Fibroblast of gingiva (primary cell): ENCODE data around the gene AQP10.
"Not testable (repeated sequence)": the region's sequence is repeated elsewhere in the genome, so short reads cannot be mapped to it uniquely, and the experiment has no call there.

Experiments used
- DNase-seq: peaks from one replicate; pipeline ENCODE4 v3.0.0-alpha.2; 2011; ENCODE audit warnings: low read depth

The AQP10 gene

DNA sequence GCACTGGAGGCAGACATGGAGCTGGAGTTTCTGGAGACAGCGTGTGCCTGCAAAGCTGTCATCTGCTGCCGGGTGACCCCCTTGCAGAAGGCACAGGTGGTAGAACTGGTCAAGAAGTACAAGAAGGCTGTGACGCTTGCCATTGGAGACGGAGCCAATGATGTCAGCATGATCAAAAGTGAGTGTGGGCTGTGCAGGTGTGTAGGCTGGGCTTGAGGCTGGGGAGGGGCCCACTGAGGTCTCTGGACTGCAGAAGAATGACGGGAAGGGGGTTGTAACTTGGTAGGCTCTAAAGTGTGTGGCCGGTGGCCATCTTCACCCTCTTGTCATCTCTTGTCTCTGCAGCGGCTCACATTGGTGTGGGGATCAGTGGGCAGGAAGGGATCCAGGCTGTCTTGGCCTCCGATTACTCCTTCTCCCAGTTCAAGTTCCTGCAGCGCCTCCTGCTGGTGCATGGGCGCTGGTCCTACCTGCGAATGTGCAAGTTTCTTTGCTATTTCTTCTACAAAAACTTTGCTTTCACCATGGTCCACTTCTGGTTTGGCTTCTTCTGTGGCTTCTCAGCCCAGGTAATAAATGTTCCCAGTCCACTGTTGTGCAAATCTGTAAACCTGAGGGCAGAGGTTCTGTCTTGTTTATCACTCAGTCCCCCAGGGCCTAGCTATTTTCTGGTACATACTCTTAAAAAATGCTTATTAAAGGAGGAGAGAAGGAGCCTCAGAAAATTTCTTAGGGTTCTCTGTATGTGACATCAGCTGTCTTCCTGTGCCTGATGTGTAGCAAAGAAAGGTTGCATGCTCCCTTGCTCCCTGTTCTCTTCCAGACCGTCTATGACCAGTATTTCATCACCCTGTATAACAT lies 24.3 kb downstream of the AQP10 start:
- DNase-seq, result peak; percentile 40

DNA sequence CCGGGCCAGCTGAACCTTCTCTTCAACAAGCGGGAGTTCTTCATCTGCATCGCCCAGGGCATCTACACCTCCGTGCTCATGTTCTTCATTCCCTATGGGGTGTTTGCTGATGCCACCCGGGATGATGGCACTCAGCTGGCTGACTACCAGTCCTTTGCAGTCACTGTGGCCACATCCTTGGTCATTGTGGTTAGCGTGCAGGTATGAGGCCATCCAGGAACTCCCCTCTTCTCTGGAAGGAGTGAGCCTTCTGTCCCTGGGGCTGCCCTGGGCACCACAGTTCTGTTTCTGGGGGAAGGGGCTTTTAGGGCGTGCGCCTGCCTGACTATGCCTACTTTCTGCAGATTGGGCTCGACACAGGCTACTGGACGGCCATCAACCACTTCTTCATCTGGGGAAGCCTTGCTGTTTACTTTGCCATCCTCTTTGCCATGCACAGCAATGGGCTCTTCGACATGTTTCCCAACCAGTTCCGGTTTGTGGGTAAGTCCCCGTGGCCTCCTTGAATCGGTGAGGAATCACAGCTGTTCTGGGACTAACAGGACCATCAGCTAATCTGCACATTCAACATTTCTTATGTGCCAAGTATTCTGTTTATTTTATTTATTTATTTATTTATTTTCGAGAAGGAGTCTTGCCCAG lies 25.5 kb downstream of the AQP10 start:
- no peak for DNase-seq

DNA sequence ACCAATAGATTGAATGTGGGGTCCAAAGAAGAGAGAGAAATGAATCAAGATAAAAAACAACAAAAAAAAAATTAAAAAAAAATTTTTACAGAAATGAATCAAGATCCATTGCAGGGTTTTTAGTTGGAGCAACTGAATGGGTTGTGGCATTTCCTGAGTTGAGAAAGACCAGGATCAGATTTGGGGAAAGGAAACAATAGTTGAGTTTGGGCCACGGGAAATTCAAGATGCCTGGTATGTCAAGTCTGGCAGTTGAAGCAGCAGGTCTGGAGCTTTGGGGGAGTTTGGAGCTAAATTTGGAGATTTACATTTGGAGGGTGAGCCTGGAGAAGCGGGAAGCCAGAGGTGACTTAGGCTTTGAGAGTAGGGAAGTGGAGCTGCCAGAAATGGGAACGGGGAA lies 27.1 kb downstream of the AQP10 start:
- DNase-seq, result peak; percentile 18

DNA sequence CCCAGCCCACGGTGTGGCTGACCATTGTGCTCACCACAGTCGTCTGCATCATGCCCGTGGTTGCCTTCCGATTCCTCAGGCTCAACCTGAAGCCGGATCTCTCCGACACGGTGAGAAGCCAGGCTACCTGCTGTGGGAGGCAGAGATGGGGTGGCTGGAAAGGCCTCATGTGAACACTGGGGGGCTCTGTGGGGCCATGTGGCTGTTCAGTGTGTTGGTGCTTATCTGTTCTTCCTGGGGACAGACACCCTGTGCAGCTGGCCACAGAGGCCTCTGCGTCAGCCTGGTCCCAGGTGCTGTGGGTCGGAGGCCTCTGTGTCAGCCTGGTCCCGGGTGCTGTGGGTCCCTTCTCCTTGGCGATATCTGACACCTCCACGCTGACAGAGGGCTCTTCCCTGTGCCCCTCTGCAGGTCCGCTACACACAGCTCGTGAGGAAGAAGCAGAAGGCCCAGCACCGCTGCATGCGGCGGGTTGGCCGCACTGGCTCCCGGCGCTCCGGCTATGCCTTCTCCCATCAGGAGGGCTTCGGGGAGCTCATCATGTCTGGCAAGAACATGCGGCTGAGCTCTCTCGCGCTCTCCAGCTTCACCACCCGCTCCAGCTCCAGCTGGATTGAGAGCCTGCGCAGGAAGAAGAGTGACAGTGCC lies 27.7 kb downstream of the AQP10 start:
- no peak for DNase-seq

DNA sequence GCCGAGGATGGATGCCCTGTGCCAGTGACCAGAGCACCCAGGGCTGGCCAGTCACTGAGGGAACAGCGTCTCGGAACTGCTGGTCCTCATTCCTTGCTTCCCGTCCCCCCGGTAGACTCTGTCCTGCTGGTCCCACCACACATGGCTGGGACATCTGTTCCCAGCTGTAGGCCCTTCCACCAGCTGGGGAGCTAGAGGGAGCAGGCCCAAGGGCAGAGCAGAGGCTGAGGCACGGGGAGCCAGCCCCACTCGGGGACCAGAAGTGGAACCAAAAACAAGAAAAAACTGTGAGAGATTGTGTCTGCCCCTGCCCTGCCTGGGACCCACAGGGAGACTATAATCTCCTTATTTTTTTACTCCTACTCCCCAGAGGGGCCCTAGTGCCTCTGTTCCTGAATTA lies 28.2 kb downstream of the AQP10 start:
- DNase-seq, result no peak

DNA sequence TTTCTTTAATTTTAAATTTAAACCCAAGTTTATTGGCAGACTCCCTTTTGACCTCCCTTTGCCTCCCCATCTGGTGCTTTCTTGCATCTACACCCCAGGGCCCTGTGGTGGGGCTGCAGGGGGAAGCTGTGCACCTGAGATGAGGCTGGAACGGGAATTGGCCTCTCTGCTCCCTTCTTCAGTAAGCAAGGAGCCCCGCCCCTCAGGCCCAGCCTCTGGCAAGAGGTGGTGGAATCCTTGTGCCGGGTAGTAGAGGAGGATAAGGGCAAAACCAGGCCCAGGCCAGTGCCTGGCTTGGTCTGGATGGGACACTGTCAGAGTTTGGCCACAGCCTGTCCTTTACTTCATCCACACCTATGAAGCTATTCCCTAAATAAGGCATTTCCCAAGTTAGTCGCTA lies 29.5 kb downstream of the AQP10 start:
- DNase-seq, result no peak

DNA sequence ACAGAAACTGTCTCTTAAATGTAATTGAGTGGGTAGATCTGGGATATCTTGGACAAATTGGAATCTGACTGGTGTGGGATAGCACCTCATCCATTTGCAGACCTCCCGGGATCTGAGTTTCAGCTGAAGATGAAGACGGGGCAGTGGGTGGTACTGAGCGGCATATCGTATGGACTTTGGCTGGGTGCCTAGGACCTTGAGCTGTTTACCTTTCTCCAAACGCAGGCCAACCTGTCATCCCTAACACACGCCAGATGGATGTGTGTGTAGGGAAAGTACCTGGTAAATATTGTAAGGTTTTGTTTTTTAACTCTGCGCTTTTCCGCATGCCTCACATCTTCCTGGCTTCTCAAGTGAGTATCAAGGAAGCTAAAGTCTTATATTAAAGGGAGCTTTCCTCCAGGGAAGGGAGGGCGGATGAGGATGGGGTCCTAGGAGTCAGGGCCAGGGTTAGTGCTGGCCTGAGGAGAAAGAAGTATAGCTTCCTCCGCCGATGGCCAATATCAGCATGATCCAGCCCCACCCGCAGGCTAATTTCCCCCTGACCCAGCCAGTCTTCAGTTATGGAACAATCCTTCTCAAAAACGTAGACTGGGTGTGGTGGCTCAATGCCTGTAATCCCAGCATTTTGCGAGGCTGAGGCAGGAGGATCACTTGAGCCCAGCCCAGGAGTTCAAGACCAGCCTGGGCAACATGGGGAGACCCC lies 30.6 kb downstream of the AQP10 start:
- DNase-seq, result no peak

DNA sequence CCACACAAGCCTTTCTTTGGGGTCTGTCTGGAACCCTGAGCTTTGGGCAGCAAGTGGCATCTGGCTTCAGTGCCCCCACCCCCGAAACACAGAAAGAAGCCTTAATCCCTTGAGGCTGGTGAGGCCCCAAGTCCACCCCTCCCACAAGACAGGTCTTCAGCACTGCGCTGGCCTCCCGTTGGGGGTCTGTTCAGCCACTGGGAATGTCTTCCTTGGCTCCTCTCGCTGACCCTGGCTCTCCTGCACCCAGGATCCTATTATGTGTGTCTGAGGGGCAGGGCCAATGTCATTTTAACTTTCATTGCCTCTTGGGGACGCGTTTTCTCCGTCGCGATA lies 31.3 kb downstream of the AQP10 start:
- no peak for DNase-seq

DNA sequence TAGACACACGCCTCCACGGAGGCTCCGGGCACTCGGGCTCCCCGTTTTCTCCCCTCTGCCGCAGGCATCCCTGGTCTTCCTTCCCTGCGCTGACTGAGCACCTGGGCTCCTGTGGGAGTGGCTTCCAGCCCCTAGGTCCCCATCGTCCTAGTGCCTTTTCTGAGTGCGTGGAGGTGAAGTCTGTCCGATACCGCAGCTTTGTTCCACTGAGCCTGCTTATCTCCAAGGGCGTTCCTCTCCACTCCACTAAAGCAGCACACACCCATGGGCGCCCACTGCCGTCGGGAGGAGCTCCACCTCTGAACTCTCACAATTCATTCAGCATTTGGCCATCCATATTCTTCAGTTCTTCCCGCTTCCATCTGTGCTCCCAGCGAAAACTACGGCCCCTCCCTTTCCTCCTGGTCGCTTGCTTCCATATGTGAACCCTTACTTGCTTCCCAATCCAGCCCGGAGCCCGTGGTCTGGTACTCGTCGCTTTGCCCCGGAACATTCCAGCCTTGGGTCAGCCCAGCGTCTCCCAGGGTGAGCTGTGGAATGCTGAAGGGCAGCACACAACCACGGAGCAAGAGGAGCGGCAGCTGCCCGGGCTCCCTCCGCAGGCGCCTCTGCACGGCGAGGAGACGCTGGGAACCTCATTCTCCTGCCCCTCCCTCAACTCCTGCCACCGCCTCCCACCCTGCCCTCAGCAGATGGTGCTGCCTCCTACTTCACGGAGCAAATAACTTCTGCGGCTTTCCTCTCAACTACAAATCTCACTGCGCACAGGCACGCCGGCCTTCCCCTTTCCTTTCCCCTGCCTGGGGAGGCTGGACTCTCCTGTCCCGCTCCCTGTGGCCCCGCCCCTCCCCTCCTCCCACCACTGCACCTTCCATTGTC lies 31.9 kb downstream of the AQP10 start:
- DNase-seq, result peak; percentile 54

DNA sequence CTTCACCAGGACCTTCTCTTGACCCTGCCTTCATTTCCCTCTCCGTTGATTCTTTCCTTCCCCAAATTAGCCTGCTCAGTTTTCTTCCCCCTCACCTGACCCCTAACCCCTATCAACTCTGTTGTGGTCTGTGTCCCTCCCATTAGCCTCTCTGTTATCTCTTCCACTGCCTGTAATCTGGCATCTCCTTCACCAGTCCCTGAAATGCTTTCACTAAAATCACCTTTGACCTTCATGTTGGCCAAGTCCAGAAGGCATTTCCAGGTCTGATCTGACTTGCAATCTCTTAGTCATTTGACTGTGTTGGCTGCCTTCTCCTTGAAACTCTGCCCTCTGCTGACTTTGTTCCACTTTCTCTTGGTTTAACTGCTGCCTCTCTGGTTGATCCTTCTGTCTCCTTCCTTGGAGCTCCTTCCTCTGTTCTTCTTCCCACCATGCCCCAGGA lies 32.6 kb downstream of the AQP10 start:
- DNase-seq, result peak; percentile 63

DNA sequence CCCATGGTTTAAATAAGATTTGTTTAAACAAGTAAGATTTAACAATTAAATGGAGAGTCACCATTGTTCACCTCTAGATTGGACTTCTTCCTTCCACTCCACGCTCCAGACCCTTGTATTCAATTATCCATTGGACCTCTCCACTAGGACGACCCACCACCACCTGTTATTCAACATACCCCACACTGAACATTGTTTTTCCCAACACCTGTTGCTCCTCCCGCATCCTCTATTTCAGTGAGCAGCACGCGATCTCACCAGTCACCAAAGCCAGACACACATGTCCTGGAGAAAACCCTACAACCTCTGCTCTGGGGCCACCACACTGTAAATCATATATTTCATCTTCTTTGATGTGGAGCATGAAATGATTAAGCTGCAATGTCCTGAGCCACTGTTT lies 33.1 kb downstream of the AQP10 start:
- no peak for DNase-seq

DNA sequence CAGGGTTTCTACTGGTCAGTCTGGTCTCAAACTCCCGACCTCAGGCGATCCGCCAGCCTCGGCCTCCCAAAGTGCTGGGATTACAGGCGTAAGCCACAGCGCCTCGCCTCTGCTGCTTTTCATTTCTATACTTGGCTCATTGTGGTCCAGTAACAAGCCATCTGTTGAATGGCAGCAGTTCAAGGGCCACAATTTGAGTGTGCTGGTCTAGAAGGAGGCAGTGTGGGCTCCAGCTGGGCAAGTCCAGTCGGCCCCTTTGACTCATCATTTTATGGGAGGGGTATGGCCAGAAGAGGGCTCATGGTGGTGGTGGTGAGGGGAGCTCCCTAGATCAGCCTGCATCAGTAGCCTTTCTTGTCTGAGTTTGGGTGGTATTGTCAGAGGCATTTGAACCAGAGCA lies 37.6 kb downstream of the AQP10 start:
- no peak for DNase-seq

DNA sequence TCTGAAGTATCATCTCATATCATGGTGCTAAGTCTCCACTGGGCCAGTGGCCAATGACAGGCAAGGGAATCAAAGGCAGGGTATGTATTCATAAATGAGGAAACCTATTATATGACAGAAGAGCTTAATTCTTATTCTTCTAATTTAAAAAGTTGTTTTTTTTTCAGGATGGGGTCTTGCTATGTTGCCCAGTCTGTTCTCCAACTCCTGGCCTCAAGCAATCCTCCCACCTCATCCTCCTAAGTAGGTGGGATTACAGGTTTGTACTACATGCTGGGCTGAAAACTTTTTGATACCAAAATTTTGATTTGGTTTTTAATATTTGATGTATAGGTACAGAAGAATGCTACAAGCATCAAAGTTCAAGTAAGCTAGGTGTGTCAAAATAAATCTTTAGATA lies 39.4 kb downstream of the AQP10 start:
- no peak for DNase-seq

DNA sequence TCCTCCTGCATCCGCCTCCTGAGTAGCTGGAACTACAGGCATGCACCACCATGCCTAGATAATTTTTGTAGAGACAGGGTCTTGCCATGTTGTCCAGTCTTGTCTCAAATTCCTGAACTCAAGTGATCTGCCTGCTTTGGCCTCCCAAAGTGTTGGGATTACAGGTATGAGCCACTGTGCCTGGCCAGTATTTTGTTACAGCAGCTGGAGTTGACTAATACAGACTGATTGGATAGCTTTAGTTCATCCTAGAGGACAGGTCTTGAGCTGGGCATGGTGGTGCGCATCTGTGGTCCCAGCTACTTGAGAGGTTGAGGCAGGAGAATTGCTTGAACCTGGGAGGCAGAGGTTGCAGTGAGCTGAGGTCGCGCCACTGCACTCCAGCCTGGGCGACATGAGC lies 40.0 kb downstream of the AQP10 start:
- DNase-seq, result not testable (repeated sequence)

DNA sequence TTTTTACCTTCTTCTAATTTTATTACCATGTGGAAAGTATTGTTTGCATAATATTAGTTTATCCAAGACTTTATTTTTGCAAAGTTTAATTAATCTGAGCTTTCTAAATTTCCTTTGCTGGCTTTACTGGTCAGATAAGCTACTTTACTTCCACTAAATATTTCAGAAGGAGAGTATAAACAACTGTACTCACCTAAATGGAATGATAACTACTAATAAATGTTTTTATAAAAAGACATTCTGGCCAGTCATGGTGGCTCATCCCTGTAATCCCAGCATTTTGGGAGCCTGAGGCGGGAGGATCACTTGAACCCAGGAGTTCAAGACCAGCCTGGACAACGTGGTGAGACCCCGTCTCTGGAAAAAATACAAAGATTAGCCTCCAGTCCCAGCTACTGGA lies 40.5 kb downstream of the AQP10 start:
- no peak for DNase-seq

DNA sequence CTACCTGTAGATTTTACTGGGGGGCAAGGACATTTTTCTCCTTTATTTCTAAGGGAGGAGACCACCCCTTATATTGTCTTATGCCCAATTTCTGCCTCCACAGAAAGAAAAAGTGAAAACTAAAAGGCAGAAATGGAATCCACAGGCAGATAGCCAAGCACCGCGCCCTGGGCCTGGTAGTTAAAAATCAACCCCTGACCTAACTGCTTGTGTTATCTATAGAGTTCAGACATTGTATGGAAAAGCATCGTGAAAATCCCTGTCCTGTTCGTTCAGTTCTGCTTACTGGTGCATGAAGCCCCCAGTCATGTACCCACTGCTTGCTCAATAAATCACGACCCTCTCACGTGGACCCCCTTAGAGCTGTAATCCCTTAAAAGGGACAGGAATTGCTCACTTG lies 50.5 kb downstream of the AQP10 start:
- DNase-seq, result no peak

DNA sequence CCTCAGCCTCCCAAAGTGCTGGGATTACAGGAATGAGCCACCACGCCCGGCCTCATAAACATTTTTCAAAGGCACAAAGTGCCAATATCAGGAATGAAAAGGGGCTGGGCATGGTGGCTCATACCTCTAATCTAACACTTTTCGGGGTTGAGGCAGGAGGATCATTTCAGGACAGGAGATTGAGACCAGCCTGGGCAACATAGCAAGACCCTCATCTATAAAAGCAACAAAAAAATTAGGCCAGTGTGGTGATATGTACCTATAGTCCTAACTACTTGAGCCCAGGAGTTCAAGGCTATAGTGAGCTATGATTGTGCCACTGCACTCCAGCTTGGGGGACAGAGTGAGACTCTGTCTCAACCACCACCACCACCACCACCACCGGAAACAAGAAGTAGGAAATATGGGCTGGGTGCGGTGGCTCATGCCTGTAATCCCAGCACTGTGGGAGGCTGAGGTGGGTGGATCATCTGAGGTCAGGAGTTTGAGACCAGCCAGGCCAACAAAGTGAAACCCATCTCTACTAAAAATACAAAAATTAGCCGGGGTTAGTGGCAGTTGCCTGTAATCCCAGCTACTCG lies 53.0 kb downstream of the AQP10 start:
- DNase-seq, result not testable (repeated sequence)
